ENCODE results near the gene PRUNE1.

PRUNE1 gene

GRCh38 chr1:151043163-151043562 is 34.9 kb downstream of the PRUNE1 start:
- H3K9me3 ChIP-seq (ENCODE audit: control insufficient read depth, insufficient read depth, low read length), result no peaks in the 10 kb centered on the region
- H3K4me1 ChIP-seq (ENCODE audit: insufficient read depth, low read length), result peaks cover 8% of the 10 kb centered on the region
- no peak overlapping the region for H3K9ac ChIP-seq (ENCODE audit: low read depth, low read length)
- no peaks in the 10 kb centered on the region for H3K36me3 ChIP-seq (ENCODE audit: insufficient read depth, low read length)

DNA sequence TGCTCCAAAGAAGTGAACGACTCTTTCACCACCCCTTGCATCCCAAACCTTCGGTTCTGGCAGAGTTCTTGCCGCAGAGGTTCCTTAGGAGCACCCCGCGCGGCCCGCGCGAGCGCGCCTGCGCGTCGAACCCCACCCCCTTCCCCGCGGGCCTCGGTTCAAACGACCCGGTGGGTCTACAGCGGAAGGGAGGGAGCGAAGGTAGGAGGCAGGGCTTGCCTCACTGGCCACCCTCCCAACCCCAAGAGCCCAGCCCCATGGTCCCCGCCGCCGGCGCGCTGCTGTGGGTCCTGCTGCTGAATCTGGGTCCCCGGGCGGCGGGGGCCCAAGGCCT is 39.3 kb downstream of the PRUNE1 start, which contains the start of gene C1orf56:
TSS of gene C1orf56 (plus strand) at position 161 of the 334 bp plus-strand sequence. CDS start at position 258, 97 bp downstream.
- H3K36me3 ChIP-seq (ENCODE audit: insufficient read depth, low read length), result peaks cover 3% of the 10 kb centered on the region; the same call in 1 of the 2 replicates
- H3K4me1 ChIP-seq (ENCODE audit: insufficient read depth, low read length), result no peaks in the 10 kb centered on the region
- no peaks in the 10 kb centered on the region for H3K9me3 ChIP-seq (ENCODE audit: control insufficient read depth, insufficient read depth, low read length)
- H3K9ac ChIP-seq (ENCODE audit: low read depth, low read length), result peak within 1 kb of the TSS; percentile 83

DNA sequence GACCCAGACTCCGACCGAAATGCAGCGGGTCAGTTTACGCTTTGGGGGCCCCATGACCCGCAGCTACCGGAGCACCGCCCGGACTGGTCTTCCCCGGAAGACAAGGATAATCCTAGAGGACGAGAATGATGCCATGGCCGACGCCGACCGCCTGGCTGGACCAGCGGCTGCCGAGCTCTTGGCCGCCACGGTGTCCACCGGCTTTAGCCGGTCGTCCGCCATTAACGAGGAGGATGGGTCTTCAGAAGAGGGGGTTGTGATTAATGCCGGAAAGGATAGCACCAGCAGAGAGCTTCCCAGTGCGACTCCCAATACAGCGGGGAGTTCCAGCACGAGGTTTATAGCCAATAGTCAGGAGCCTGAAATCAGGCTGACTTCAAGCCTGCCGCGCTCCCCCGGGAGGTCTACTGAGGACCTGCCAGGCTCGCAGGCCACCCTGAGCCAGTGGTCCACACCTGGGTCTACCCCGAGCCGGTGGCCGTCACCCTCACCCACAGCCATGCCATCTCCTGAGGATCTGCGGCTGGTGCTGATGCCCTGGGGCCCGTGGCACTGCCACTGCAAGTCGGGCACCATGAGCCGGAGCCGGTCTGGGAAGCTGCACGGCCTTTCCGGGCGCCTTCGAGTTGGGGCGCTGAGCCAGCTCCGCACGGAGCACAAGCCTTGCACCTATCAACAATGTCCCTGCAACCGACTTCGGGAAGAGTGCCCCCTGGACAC is 39.8 kb downstream of the PRUNE1 start:
- H3K4me1 ChIP-seq (ENCODE audit: insufficient read depth, low read length), result no peaks in the 10 kb centered on the region
- peak overlapping the region; percentile 83 for H3K9ac ChIP-seq (ENCODE audit: low read depth, low read length)
- H3K36me3 ChIP-seq (ENCODE audit: insufficient read depth, low read length), result peaks cover 3% of the 10 kb centered on the region; the same call in 1 of the 2 replicates
- H3K9me3 ChIP-seq (ENCODE audit: control insufficient read depth, insufficient read depth, low read length), result no peaks in the 10 kb centered on the region

GRCh38 chr1:151048645-151049032 is 40.4 kb downstream of the PRUNE1 start:
- Histone ChIP-seq H3K36me3 (ENCODE audit: insufficient read depth, low read length) (peaks cover 3% of the 10 kb centered on the region), H3K9me3 (ENCODE audit: control insufficient read depth, insufficient read depth, low read length) (no peaks in the 10 kb centered on the region), H3K9ac (ENCODE audit: low read depth, low read length) (peak overlapping the region; percentile 83; the same call in 1 of the 2 replicates), H3K4me1 (ENCODE audit: insufficient read depth, low read length) (no peaks in the 10 kb centered on the region)

DNA sequence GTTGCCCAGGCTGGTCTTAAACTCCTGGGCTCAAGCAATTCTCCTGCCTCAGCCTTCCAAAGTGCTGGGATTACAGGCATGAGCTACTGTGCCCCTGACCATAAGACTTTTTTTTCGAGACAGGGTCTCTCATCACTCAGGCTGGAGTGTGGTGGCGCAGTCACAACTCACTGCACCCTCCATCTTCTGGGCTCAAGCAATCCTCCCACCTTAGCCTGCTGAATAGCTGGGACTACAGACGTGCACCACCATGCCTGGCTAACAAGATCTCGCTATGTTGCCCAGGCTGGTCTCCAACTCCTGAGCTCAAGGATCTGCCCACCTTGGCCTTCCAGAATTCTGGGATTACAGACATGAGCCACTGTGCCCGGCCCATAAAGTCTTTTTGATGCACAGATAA is 41.2 kb downstream of the PRUNE1 start:
- H3K9ac ChIP-seq (ENCODE audit: low read depth, low read length), result no peak overlapping the region
- H3K9me3 ChIP-seq (ENCODE audit: control insufficient read depth, insufficient read depth, low read length), result no peaks in the 10 kb centered on the region
- H3K4me1 ChIP-seq (ENCODE audit: insufficient read depth, low read length), result no peaks in the 10 kb centered on the region
- H3K36me3 ChIP-seq (ENCODE audit: insufficient read depth, low read length), result peaks cover 7% of the 10 kb centered on the region

GRCh38 chr1:151050051-151050688 is 41.9 kb downstream of the PRUNE1 start:
- Histone ChIP-seq H3K36me3 (ENCODE audit: insufficient read depth, low read length) (peaks cover 12% of the 10 kb centered on the region), H3K4me1 (ENCODE audit: insufficient read depth, low read length) (no peaks in the 10 kb centered on the region), H3K9me3 (ENCODE audit: control insufficient read depth, insufficient read depth, low read length) (no peaks in the 10 kb centered on the region), H3K9ac (ENCODE audit: low read depth, low read length) (no peak overlapping the region)

GRCh38 chr1:151051356-151052009 is 43.2 kb downstream of the PRUNE1 start:
- Histone ChIP-seq H3K36me3 (ENCODE audit: insufficient read depth, low read length) (peaks cover 24% of the 10 kb centered on the region), H3K4me1 (ENCODE audit: insufficient read depth, low read length) (no peaks in the 10 kb centered on the region), H3K9me3 (ENCODE audit: control insufficient read depth, insufficient read depth, low read length) (no peaks in the 10 kb centered on the region), H3K9ac (ENCODE audit: low read depth, low read length) (no peak overlapping the region)

DNA sequence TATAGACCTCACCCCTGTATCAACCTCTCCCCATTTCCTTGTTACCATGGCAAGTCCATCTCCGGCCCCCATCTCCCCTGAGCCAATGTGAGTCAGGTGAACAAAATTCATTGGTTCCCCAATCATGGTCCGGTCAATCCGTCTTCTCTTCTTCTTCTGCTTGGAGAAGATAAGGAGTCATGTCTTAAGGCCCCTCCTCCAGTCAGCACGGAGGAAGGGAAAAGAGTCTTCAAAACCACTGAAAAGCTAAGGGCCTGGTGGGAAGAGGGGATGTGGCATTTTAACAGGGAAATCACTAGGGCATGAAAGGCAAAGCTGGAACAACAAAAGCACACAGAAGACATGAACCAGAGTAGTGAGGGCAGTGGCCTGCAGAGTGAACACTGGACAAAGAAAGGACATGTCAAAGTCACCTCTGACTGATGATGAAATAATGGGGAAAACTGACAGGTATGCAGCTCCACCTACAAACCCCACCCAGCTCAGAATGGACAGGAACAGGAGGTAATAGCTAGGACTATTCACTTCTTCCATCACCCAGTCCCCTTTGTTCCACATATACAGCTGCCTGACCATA is 46.8 kb downstream of the PRUNE1 start:
- Histone ChIP-seq H3K36me3 (ENCODE audit: insufficient read depth, low read length) (peaks cover 24% of the 10 kb centered on the region), H3K4me1 (ENCODE audit: insufficient read depth, low read length) (peaks cover 6% of the 10 kb centered on the region), H3K9ac (ENCODE audit: low read depth, low read length) (no peak overlapping the region), H3K9me3 (ENCODE audit: control insufficient read depth, insufficient read depth, low read length) (no peaks in the 10 kb centered on the region)

GRCh38 chr1:151055581-151055980 is 47.3 kb downstream of the PRUNE1 start:
- H3K9ac ChIP-seq (ENCODE audit: low read depth, low read length), result no peak overlapping the region
- peaks cover 24% of the 10 kb centered on the region for H3K36me3 ChIP-seq (ENCODE audit: insufficient read depth, low read length)
- no peaks in the 10 kb centered on the region for H3K9me3 ChIP-seq (ENCODE audit: control insufficient read depth, insufficient read depth, low read length)
- peaks cover 6% of the 10 kb centered on the region for H3K4me1 ChIP-seq (ENCODE audit: insufficient read depth, low read length)

DNA sequence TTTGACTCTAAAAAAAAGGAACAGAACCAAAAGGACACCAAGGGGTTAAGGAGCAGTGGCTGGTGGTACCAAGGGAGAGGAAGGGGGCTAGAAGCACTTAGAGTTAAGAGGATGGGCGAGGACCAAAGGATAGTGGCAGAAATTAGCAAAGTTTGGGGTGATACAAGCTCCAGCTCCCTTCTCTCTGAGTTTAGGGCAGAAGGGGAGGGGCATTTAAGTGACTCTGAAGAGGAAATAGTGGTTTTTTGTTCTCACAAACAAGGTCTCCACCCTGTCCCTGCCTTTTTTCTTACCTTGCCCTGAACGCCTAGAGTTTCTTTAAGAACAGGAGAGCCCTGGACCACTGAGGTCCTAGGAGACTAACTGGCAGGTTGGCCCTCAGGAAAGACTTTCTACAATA is 47.9 kb downstream of the PRUNE1 start:
- no peak overlapping the region for H3K9ac ChIP-seq (ENCODE audit: low read depth, low read length)

GRCh38 chr1:151058692-151059091 is 50.4 kb downstream of the PRUNE1 start:
- Histone ChIP-seq H3K4me1 (ENCODE audit: insufficient read depth, low read length) (peaks cover 16% of the 10 kb centered on the region), H3K9me3 (ENCODE audit: control insufficient read depth, insufficient read depth, low read length) (no peaks in the 10 kb centered on the region), H3K36me3 (ENCODE audit: insufficient read depth, low read length) (peaks cover 21% of the 10 kb centered on the region), H3K9ac (ENCODE audit: low read depth, low read length) (peak overlapping the region; percentile 96)

More for the DNA sequence above, 47.9 kb downstream of the PRUNE1 start:
- Histone ChIP-seq H3K9me3 (ENCODE audit: control insufficient read depth, insufficient read depth, low read length) (no peaks in the 10 kb centered on the region), H3K36me3 (ENCODE audit: insufficient read depth, low read length) (peaks cover 24% of the 10 kb centered on the region), H3K4me1 (ENCODE audit: insufficient read depth, low read length) (peaks cover 6% of the 10 kb centered on the region)

DNA sequence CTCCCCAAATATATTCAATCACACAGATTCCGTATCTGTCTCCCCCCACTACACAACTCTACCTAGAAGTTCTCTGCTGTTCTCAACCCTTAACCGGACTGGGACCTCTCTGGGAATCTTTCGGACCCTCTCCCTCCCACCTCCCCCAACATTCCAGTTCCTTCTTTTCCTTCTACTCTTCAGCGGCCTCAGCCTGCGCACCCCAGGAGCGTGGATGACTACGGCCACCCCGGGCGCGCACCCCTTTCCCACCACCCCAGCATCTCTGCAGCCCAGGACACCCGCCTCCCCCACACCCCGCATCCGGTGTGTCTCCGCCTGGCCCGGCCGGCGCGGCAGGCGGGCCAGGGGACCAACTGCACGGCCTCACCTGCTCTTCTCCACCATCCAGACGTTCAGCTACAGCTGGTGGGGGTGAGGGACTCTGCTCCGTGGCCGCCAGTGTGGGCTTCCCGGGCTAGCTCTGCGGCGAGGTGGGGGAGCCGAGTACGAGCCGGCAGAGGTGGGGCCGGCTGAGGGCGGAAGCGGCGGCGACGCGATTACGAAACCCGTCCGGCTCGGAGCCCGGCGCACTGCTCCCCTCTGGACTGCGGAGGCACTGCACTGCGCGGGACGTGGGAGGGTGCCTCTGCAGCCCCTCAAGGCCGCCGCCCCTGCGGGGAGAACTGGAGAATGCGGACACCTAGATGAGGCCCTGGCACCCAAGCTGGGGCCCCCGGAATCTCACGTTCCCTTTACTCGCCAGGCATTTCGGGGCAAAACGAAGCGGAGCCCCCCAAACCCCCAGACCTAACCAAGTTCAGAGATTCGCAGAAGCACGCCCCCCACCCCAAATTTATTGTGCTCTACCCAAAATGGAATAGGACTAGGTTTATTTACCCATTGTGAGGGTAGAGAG is 51.1 kb downstream of the PRUNE1 start, which contains the start of gene CDC42SE1:
TSS of gene CDC42SE1 (minus strand) at position 514 of the 898 bp plus-strand sequence. CDS start 3,892 bp downstream, outside the sequence.
- peaks cover 18% of the 10 kb centered on the region for H3K36me3 ChIP-seq (ENCODE audit: insufficient read depth, low read length)
- no peaks in the 10 kb centered on the region for H3K9me3 ChIP-seq (ENCODE audit: control insufficient read depth, insufficient read depth, low read length)
- H3K9ac ChIP-seq (ENCODE audit: low read depth, low read length), result peak within 1 kb of the TSS; percentile 96
- peaks cover 18% of the 10 kb centered on the region for H3K4me1 ChIP-seq (ENCODE audit: insufficient read depth, low read length)

GRCh38 chr1:151060007-151060656 is 51.9 kb downstream of the PRUNE1 start, which contains the start of gene MLLT11:
Gene MLLT11, plus strand, starts transcription at chr1:151060397. Its CDS starts 6,828 bp downstream, at chr1:151067225.
- Histone ChIP-seq H3K36me3 (ENCODE audit: insufficient read depth, low read length) (peaks cover 12% of the 10 kb centered on the region), H3K4me1 (ENCODE audit: insufficient read depth, low read length) (peaks cover 21% of the 10 kb centered on the region), H3K9me3 (ENCODE audit: control insufficient read depth, insufficient read depth, low read length) (no peaks in the 10 kb centered on the region), H3K9ac (ENCODE audit: low read depth, low read length) (peak within 1 kb of the TSS; percentile 96)

All from ES-I3 (cell line).